GM18511 (cell line): ENCODE measurements around the gene ISM2.
"Not testable (repeated sequence)": the region's sequence is repeated elsewhere in the genome, so short reads cannot be mapped to it uniquely, and the experiment has no call there.

ENCODE experiments used
- ATAC-seq: cut with Tn5 transposase; IDR thresholded peaks from one replicate; pipeline ENCODE4 v1.9.1; 2021; ENCODE audit warnings: mild to moderate bottlenecking, moderate library complexity; ENCODE audit not compliant: unreplicated experiment

ISM2 gene

DNA sequence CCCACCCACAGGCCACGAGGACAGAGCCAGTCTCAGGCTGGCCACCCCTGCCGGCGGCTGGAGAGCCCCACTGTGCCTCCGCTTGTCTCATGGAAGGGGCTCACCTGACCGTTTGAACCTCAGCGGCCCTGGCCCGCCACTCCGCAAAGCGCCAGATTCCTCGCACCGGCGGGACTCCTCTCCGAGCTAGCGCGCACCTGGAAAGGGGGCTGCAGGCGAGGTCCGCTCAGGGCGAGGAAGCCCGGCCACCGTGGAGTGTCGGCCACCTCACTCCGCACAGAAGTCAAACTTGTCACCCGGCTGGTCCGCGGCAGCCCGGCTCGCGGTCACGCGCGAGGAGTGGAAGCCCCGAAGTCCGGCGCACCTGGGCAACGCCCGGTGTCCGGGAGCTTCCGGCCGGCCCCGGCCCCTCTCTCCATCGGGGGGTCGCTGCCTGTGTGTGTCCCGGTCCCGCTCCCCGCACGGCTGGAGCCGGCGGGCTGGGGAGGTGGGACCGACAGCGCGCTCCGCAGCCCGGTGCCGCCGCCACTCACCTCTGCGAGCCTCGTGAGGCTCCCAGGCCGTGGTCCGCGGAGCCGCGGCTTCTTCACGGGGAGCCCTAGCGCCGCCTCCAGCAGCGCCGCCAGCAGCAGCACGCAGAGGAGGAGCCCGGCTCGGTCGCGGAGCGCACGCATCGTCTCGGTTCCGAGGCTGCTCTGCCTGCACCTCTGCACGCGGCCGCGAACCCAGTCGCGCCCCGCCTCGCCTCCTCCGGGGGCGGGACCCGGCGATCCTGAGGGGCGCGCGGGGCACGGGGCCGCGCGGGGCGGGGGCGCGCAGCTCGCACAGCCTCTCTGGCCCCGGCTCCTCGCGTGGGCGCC is at the start of gene ISM2:
Gene ISM2, minus strand, starts transcription at position 697 of the 860 bp plus-strand sequence. Its CDS starts 23 bp downstream, at position 674.
- ATAC-seq: peak; percentile 72

DNA sequence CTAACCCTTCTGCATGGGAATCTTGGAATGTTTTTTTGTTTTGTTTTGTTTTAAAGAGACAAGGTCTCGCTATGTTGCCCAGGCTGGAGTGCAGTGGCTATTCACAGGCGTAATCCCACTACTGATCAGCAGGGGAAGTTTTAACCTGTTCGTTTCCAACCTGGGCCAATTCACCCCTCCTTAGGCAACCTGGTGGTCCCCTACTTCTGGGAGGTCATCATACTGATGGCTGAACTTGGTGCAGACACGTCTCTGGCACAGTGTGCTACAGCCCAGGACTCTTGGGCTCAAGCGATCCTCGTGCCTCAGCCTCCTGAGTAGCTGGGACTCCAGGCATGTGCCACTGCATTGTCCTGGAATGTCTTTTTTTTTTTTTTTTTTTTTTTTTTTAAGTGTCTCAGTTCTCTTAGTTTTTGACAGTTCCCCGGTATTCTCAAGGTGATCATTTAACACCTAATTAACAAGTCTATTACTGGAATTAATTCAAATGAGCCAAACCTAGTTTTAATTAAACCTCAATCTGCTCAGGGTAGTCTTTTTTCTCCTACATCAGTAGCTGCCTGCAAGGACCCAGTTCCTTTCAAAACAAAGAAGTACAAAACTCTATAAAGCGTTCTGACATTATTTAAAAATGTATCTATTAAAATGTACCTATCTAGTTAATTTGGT is 49.0 kb upstream of the ISM2 start:
- ATAC-seq: no peak

DNA sequence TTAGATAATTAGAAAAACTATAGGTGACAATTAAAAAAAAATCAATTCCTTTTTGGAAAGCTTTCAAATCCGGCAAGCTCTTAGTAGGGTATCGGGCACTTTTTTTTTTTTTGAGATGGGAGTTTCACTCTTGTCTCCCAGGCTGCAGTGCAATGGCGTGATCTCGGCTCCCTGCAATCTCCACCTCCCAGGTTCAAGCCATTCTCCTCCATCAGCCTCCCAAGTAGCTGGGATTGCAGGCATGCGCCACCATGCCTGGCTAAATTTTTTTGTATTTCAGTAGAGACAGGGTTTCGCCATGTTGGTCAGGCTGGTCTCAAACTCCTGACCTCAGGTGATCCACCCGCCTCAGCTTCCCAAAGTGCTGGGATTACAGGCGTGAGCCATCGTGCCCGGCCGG is 46.6 kb upstream of the ISM2 start:
- ATAC-seq: not testable (repeated sequence)

DNA sequence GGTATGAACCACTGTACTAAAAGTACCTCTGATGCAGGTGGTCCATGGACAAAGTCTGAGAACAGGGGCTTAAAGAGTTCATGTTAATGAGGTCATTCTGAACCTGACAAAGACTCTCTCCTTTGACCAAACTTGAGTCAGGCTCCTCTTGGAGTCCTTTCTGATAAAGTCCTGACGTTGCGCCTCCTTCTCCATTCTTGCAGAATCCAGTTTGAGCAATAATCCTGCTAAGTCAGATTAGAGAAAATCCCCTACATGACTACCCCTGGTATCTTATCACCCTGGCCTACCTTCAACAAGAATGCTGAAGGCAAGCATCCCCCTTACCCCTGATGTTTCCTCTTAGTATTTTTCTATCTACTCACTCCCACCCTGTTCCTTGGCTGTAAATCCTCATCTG is 46.0 kb upstream of the ISM2 start:
- no peak for ATAC-seq

DNA sequence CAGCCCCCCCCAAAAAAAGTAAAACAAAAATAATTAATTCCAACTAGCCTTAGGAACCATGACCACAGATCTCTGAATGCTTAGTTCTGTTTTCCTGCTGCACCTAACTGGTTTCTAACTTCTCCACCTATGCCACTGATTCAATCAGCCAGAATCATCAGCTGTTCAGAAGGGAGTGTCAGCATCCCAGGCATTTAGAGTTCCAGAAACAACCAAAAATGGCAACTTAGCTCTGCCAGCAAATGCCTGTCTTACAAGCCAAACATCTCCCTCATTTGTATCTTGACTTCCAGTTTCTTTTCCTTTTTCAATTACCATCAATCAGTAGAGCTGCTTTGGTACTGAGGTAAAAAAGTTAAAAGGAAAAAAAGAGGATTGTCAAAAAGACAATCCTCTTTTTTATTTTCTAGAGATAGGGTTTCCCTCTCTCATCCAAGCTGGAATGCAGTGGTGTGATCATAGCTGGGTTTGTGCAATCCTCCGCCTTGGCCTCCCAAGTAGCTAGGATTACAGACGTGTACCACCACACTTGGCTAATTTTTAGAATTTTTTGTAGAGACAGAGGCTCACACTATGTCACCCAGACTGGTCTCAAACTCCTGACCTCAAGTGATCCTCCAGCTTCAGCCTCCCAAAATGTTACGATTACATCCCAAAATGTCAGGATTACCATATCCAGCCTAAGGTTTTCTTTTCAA is 45.2 kb upstream of the ISM2 start:
- ATAC-seq: no peak

DNA sequence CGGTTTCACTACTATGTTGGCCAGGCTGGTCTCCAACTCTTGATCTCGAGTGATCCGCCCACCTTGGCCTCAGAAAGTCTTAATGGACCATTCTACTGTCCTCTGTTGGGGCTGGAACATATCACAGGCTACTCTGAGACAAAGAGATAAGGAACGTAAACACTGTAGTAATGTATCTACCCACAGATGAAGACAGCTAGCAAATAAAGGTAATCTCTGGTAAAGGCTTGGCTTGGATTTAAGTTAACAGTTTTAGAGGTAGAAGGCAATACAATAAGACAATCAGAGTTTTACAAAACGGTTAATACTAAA is 44.6 kb upstream of the ISM2 start:
- no peak for ATAC-seq

DNA sequence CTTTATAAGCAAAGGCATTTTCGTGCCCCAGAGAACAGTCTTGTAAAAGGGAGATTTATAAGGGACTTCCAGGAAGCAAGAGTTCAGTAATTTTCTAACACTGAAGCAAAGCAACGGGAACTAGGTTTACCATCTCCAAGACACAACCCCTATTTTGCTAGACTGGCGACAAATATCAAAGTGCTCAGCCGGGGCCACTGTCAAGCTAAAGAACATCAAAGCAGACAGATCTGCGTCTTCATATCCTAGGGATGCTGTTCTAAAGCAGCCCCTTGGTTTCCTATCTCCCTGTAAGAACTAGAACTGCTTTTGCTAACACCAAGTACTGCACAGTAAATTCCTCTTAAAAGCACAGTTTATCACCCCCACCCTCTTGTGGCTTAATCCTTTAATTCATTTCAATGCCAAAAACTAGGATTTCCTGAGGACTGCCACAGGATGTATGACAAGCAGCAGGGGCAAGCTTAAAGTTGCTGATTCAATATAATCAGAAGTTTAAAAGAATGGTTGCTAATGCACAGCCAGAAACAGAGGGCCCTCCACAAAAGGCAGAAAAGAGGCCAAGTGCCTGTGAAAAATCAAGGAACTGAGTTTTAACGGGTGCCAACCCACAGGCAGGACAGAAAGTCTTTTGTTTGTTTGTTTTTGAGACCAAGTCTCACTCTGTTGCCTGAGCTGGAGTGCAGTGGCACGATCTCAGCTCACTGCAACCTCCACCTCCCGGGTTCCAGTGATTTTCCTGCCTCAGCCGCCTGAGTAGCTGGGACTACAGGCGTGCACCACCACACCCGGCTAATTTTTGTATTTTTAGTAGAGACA is 44.0 kb upstream of the ISM2 start:
- no peak for ATAC-seq

DNA sequence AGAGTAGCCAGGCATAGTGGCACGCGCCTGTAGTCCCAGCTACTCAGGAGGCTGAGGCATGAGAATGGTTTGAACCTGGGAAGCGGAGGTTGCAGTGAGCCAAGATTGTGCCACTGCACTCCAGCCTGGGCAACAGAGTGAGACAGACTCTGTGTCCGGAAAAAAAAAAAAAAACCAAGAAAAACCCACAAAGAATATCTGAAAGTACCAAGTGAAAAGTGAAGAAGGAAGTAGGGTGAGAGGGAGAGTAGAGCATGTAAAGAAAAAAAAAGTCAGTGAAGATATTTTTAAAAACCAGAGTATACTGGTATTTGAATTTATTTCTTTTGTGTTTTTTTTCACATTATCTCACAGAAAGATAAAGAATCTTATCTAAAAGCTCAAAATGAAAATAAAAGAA is 43.3 kb upstream of the ISM2 start:
- peak; percentile 83 for ATAC-seq

DNA sequence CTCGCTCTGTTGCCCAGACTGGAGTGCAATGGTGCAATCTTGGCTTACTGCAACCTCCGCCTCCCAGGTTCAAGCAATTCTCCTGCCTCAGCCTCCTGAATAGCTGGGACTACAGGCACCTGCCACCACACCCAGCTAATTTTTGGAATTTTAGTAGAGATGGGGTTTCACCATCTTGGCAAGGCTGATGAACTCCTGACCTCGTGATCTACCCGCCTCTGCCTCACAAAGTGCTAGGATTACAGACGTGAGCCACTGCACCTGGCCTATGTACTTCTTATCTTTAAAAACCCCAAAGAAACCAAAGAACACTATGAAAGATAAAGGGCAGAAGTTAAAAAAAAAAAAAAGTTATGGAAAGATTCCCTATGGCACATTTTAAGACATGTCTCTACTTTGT is 38.3 kb upstream of the ISM2 start:
- not testable (repeated sequence) for ATAC-seq

DNA sequence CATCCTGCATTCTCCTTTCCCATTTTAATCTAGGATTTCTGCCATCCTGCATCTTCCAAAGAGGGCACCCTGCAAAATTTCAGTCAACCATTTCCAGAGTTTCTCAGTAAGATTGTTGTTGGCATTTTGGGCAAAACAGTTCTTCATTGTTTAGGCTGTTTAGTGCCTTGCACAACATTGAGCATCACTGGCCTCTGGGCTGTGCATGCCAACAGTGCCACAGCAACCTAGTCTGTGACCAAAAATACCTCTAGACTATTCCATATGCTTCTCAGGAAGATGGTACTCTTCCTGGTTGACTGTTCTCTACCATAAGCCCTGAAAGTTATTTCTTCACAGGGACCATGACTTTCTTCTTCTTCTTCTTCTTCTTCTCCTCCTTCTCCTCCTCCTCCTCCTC is 32.5 kb upstream of the ISM2 start:
- no peak for ATAC-seq

DNA sequence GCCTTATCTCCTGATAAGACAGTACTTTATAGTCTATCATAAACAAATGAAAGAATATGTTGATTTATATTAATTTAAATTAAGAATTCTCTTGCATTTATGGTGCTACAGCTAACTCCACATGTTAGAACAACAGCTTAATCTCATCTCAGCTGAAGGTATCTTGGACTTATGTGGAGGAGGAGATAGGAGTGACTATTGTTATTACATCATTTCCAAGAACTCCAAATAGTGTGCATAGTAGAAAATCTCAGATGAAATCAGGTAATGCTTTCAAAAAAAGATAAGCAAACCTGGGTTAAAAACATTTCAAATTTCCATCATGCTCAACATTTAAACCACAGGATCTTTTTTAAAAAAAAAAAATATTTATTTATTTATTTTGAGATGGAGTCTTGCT is 31.3 kb upstream of the ISM2 start:
- no peak for ATAC-seq

DNA sequence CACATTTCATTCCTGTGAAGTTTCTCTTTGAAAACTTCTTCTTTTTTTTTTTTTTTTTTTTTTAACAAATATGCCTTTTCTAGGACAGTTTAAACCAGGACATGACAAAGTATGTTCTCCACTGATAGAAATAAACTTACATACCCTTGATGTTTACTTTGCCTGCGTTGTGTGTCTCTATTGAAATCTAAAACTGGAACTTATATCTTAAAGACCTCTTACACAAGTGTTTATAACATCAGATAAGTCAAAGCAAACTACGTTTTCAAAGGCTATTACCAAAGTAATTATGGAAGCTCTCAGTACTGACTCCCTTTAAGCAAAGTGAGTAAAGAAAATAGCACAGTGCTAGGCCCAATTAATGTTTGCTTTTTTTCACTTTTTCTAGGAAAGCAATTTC is 30.6 kb upstream of the ISM2 start:
- no peak for ATAC-seq

DNA sequence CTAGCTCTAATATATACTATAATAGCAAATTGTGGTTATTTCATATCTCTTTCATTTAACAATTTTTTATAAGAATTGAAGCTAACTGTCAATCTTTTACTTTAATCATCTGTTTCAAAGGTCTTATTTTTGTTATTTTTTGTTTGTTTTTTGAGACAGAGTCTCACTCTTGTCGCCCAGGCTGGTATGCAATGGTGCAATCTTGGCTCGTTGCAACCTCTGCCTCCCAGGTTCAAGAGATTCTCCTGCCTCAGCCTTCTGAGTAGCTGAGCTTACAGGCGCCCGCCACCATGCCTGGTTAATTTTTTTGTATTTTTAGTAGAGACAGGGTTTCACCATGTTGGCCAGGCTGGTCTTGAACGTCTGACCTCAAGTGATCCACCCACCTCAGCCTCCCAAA is 30.1 kb upstream of the ISM2 start:
- ATAC-seq: not testable (repeated sequence)

DNA sequence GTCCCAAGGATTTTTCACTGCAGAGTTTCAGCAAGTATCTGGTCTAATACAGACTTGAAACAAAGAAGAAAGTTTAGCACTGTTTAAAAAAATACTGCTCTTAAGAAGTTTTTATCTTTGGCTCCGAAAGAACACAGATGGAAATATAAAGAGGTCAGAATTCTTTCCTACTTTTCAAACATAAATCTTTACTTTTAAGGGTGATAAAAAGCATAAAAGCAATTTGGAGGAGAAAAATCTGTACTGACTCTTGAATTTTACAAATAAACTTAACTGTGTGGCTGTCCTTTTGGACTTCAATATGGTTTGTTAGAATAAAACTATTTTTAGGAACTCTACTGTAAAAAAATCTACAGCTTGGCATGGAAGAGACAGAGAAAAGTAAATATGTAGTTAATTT is 27.6 kb upstream of the ISM2 start:
- no peak for ATAC-seq

DNA sequence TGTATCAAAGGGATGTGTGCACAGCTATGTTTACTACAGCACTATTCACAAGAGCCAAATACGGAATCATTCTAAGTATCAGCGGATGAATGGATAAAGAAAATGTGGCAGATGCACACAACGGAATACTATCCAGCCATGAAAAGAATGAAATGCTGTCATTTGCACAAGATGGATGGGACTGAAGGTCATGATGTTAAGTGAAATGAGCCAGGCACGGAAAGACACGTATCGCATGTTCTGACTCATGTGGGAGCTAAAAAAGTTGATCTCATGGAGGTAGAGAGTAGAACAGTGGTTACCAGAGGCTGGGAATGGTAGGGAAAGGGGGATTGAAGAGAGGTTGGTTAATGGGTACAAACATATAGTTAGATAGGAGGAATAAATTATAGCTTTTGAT is 25.9 kb upstream of the ISM2 start:
- no peak for ATAC-seq

DNA sequence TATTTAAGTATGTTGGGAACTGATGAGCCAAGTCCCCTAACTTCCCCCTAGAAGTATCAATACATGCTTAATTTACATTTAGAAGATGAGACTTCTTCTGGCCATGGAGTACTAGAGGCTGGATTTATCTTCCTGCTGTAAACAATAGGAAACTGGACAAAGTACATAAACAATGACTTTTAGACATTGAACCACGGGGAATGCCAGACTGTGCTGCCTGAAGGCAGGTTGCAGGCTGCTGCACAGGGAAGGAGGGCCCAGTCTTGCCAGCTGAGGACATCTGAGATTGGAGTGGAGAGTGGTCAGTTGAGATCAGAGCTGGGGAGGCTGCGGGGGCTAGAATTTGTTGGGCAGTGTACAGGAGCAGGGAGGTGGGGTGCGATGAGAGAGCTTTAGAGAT is 24.5 kb upstream of the ISM2 start:
- no peak for ATAC-seq

DNA sequence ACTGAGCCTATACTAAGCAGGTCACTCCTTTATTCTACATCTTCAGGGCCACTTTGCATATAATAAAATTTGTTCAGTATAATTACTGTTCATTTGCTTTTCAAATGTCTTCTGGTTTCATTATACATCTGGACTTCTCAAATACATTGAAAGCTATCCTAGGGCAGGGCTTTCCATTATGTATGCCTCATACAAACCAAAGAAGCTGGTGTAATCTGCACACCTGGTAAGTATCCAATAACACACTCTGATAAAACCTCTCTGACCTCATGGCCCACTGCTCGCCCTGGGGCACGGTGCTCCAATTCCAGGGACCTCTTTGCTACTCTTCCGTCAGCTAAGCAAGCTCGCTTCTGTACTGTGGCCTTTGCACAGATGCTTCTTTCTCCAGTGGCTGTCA is 21.9 kb upstream of the ISM2 start:
- ATAC-seq: no peak

DNA sequence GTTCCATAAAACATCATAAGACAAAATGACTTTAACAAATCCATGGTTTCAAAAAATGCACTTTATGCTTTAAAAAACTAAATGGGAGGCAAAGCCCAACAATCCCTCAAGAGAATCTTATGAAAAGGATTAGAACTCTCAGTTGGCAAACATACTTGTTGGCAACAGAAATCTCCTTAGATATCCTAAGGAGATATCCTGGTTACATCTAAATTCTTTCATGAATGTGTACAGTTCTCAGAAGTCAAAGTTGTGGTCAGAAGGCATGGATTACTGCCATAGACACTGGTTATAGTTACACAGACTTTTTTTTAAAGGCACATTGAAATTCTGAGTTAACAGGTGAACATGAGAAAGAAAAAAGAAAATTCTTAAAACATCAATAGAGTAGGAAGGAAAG is 17.5 kb upstream of the ISM2 start:
- ATAC-seq: no peak

DNA sequence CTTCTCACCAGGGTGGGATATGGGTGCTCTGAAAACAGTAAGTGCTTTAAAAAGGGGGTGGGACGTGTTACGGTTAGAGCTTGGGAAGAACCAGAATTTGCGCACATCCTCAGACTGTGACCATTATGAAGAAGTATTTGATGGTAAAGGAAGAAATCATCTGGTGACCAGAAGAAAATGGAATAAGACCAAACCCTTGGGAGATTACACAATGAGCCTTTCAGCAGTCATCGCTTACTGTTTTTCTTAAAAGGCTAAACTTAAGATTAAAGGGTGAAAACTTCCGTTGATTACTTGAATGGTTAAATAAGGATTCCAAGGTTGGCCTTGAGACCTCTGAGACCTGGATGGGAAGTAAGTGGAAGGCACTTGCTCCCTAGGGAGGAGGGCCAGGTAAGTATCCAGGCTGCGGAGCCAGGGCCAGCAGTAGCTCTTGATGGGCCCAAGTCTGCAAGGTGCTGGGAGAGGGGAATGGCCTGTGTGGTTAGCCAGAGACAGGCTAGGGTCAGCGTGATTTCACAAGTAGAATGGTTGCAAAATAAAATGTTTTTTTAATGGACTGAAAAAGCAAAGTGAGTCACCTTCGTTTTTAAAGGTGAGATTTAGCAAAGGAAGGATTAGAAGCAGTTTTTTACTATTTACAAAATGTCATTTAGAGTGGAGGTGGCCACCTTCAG is 13.0 kb upstream of the ISM2 start:
- no peak for ATAC-seq

DNA sequence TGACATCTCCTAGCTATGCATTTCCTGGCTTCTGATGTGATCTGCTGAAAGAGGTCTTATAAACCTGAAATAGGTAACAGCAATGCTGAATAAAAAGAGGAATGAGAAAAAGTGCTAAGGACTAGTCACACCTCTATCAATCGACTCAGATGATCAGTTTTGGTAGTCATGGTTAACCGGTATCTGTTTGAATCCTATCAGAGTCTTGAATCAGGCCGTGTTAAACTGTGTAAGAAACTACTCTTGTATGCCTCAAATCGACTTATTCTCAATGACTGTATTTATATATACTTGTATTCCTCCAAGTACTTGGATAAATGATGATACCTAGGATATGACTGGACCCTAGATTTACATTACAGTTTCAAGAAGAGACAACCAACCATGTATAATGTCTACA is 10.8 kb upstream of the ISM2 start:
- no peak for ATAC-seq

DNA sequence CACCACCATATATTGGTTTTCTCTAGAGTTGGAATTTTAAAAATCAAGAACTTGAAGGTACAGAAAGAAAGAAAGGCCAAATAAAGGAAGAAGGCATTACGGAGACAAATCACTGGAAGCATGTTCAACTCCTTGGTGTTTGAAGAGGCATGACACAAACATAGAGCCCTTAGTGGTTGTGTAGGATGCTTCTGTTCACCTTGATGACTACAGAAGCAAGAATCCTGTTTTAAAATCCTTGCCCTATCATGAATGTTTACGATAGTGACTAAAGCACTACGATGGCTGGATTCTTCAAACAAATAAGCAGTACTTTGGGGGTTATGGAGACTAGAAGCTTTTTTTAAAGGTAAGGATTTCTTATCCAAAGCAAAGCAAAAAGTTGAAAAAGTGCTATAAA is 10.3 kb upstream of the ISM2 start:
- ATAC-seq: no peak
